GM23338 (cell line): ENCODE measurements around the gene RAB3IP. TPM values are rescaled to one million over a fixed set of nuclear protein-coding genes. Genes with fewer than 3 reads are reported as not detected.

Experiments used
- ATAC-seq: fragments of 200-7000 bp; cut with Tn5 transposase; 3 replicates; pipeline ENCODE4 v1.9.1; 2020
- DNase-seq: peaks from one replicate; pipeline ENCODE4 v3.0.0-alpha.2; 2015; ENCODE audit warnings: low spot score
- H2AFZ ChIP-seq: fragments of 200-600 bp; sonication (generic); 2 replicates; pipeline ENCODE4 v1.8.0; 2016; ENCODE audit warnings: antibody characterized with exemption, mild to moderate bottlenecking, moderate library complexity
- H3F3A ChIP-seq: fragments of 200-600 bp; sonication (generic); replicated peaks from 2 replicates; pipeline ENCODE4 v1.8.0; 2017; ENCODE audit warnings: antibody characterized with exemption, mixed run types, low read depth
- H3K27ac ChIP-seq: fragments of 200-600 bp; sonication (generic); 2 replicates; pipeline ENCODE4 v1.6.1; 2016; ENCODE audit warnings: low read depth
- H3K27me3 ChIP-seq: fragments of 200-600 bp; sonication (generic); 2 replicates; pipeline ENCODE4 v1.8.0; 2016; ENCODE audit warnings: mild to moderate bottlenecking, mixed run types, moderate library complexity; ENCODE audit not compliant: insufficient read depth
- H3K36me3 ChIP-seq: fragments of 200-600 bp; sonication (generic); 2 replicates; pipeline ENCODE4 v1.8.0; 2016; ENCODE audit warnings: mild to moderate bottlenecking; ENCODE audit not compliant: insufficient read depth
- H3K4me1 ChIP-seq: fragments of 200-600 bp; sonication (generic); 2 replicates; pipeline ENCODE4 v1.8.0; 2016; ENCODE audit warnings: mild to moderate bottlenecking, moderate library complexity; ENCODE audit not compliant: insufficient read depth
- H3K4me2 ChIP-seq: fragments of 200-600 bp; sonication (generic); 2 replicates; pipeline ENCODE4 v1.7.1; 2017; ENCODE audit warnings: mixed run types
- H3K4me3 ChIP-seq: fragments of 200-600 bp; sonication (generic); 2 replicates; pipeline ENCODE4 v1.6.1; 2016; ENCODE audit warnings: mixed run types
- H3K79me2 ChIP-seq: fragments of 200-600 bp; sonication (generic); replicated peaks from 2 replicates; pipeline ENCODE4 v1.8.0; 2017; ENCODE audit warnings: mild to moderate bottlenecking; ENCODE audit not compliant: insufficient read depth
- H3K9me2 ChIP-seq: fragments of 200-600 bp; sonication (generic); 2 replicates; pipeline ENCODE4 v1.8.0; 2017; ENCODE audit not compliant: insufficient read depth
- H4K20me1 ChIP-seq: fragments of 200-600 bp; sonication (generic); replicated peaks from 2 replicates; pipeline ENCODE4 v1.8.0; 2017; ENCODE audit warnings: mild to moderate bottlenecking; ENCODE audit not compliant: insufficient read depth
- H3K27ac Mint-ChIP-seq: 2 replicates; pipeline ENCODE4 v1.8.0; 2020; ENCODE audit warnings: inconsistent platforms, mild to moderate bottlenecking, moderate library complexity, mixed read lengths
- H3K27me3 Mint-ChIP-seq: 3 replicates; pipeline ENCODE4 v1.8.0; 2022; ENCODE audit warnings: low read depth, mild to moderate bottlenecking, moderate library complexity, mixed read lengths, inconsistent platforms; ENCODE audit not compliant: insufficient read depth, poor library complexity
- H3K36me3 Mint-ChIP-seq: 3 replicates; pipeline ENCODE4 v1.8.0; 2021; ENCODE audit warnings: low read depth, mild to moderate bottlenecking, inconsistent platforms, moderate library complexity, mixed read lengths
- H3K4me1 Mint-ChIP-seq: 3 replicates; pipeline ENCODE4 v1.8.0; 2020; ENCODE audit warnings: mild to moderate bottlenecking, inconsistent platforms, mixed read lengths
- H3K4me3 Mint-ChIP-seq: 3 replicates; pipeline ENCODE4 v1.8.0; 2021; ENCODE audit warnings: moderate library complexity, mild to moderate bottlenecking, inconsistent platforms, mixed read lengths
- H3K9me3 Mint-ChIP-seq: 3 replicates; pipeline ENCODE4 v1.8.0; 2020; ENCODE audit warnings: moderate library complexity, mild to moderate bottlenecking, inconsistent platforms, mixed read lengths
- CREB1 ChIP-seq: fragments of 250-450 bp; sonication (Bioruptor Pico); IDR thresholded peaks from 2 replicates; pipeline ENCODE4 v1.5.0; 2020; ENCODE audit warnings: low read depth, mild to moderate bottlenecking, moderate library complexity
- ETS1 ChIP-seq: IDR thresholded peaks from 2 replicates; pipeline ENCODE4 v1.6.1; 2016; ENCODE audit warnings: antibody characterized with exemption
- EZH2 ChIP-seq: fragments of 200-600 bp; sonication (generic); IDR thresholded peaks from one replicate; pipeline ENCODE4 v1.8.0; 2017; ENCODE audit warnings: antibody characterized with exemption, mild to moderate bottlenecking, low read depth; ENCODE audit not compliant: unreplicated experiment
- EZH2phosphoT487 ChIP-seq: fragments of 200-600 bp; sonication (generic); IDR thresholded peaks from one replicate; pipeline ENCODE4 v1.8.1; 2018; ENCODE audit warnings: antibody characterized with exemption; ENCODE audit not compliant: unreplicated experiment
- JUNB ChIP-seq: IDR thresholded peaks from one replicate; pipeline ENCODE4 v1.6.1; 2016; ENCODE audit warnings: antibody characterized with exemption; ENCODE audit not compliant: unreplicated experiment
- NANOG ChIP-seq: IDR thresholded peaks from 2 replicates; pipeline ENCODE4 v1.6.1; 2016; ENCODE audit warnings: antibody characterized with exemption, borderline replicate concordance
- POLR2AphosphoS5 ChIP-seq: IDR thresholded peaks from 2 replicates; pipeline ENCODE4 v1.6.1; 2016; ENCODE audit warnings: antibody characterized with exemption, low read depth
- REST ChIP-seq: IDR thresholded peaks from one replicate; pipeline ENCODE4 v1.6.1; 2018; ENCODE audit warnings: antibody characterized with exemption; ENCODE audit not compliant: unreplicated experiment
- STAT1 ChIP-seq: IDR thresholded peaks from one replicate; pipeline ENCODE4 v1.6.1; 2016; ENCODE audit warnings: antibody characterized with exemption; ENCODE audit not compliant: unreplicated experiment
- ZNF114 ChIP-seq: fragments of 250-450 bp; sonication (Bioruptor Pico); IDR thresholded peaks from 2 replicates; pipeline ENCODE4 v1.5.0; 2020; ENCODE audit warnings: mild to moderate bottlenecking, moderate library complexity
- ZNF331 ChIP-seq: fragments of 250-450 bp; sonication (Bioruptor Pico); IDR thresholded peaks from 2 replicates; pipeline ENCODE4 v1.5.0; 2020; ENCODE audit warnings: low read depth, mild to moderate bottlenecking, moderate library complexity
- ZNF462 ChIP-seq: fragments of 250-450 bp; sonication (Bioruptor Pico); IDR thresholded peaks from 2 replicates; pipeline ENCODE4 v1.5.0; 2020; ENCODE audit warnings: mild to moderate bottlenecking, moderate library complexity
- polyA plus RNA-seq: library from polyadenylated mRNA; unstranded; fragments of >200 nt; fragmentation: Nextera tagmentation; extraction: Ambion mirVana; gene quantifications from 2 replicates; pipeline ENCODE4 v1.2.1, GENCODE V29; 2016
- total RNA-seq: library from RNA; depleted of rRNA; stranded (reverse); fragments of >200 nt; shearing (Covaris generic); gene quantifications from 2 replicates; pipeline ENCODE4 v1.2.3, GENCODE V29; 2014
- TF ChIP-seq, protein P1 (sequence below), 2 experiments: fragments of 200-600 bp in 1 of 2; sonication (generic) in 1 of 2; conservative IDR thresholded peaks; 2 replicates each; pipeline versions ENCODE4 v1.5.1 to v1.6.1; 2016 to 2017; ENCODE audit warnings: antibody characterized with exemption in 2 of 2, low read depth in 2 of 2, mild to moderate bottlenecking in 2 of 2, moderate library complexity in 1 of 2

RAB3IP gene
- total and polyA plus RNA-seq, 2 experiments from 2014 or later = 48.6 TPM

DNA sequence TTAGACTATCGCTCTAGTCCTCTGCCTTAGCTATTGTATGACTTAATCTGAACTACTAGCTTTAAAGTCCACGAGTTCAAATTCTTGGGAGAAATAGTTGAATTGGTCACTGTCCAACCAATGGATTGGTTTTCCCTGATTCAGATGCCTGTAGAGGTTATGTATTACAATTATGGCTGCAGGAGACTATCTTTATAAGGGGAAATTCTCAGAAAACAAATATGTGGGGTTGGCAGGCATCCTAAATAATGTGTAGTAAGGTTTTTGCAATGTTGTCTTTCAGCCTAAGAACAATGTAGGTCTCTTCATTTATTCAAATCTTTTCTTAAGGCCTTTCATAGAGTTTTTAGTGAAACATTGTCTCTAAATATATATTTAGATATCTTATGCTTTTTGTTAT is 113.3 kb downstream of the RAB3IP start:
- Histone ChIP-seq H4K20me1 (no peaks in the 10 kb centered on the region), H3K79me2 (no peaks in the 10 kb centered on the region), H3K4me2 (no peak overlapping the region), H3K9me2 (no peaks in the 10 kb centered on the region), H3K27ac (no peak overlapping the region), H3K36me3 (peaks cover 7% of the 10 kb centered on the region; the same call in 1 of the 2 replicates), H3K4me1 (no peaks in the 10 kb centered on the region), H3F3A (no peaks in the 10 kb centered on the region), H3K4me3 (no peak overlapping the region), H2AFZ (no peak overlapping the region), H3K27me3 (no peaks in the 10 kb centered on the region)
- TF ChIP-seq ZNF462 (CRISPR knock-in tag) (no peak), STAT1 (no peak), REST (no peak), JUNB (no peak), CREB1 (no peak), EZH2phosphoT487 (no peak), ZNF114 (CRISPR knock-in tag) (no peak), ETS1 (no peak), NANOG (no peak), ZNF331 (no peak), EZH2 (no peak), POLR2AphosphoS5 (no peak)
- TF ChIP-seq, protein P1, sequence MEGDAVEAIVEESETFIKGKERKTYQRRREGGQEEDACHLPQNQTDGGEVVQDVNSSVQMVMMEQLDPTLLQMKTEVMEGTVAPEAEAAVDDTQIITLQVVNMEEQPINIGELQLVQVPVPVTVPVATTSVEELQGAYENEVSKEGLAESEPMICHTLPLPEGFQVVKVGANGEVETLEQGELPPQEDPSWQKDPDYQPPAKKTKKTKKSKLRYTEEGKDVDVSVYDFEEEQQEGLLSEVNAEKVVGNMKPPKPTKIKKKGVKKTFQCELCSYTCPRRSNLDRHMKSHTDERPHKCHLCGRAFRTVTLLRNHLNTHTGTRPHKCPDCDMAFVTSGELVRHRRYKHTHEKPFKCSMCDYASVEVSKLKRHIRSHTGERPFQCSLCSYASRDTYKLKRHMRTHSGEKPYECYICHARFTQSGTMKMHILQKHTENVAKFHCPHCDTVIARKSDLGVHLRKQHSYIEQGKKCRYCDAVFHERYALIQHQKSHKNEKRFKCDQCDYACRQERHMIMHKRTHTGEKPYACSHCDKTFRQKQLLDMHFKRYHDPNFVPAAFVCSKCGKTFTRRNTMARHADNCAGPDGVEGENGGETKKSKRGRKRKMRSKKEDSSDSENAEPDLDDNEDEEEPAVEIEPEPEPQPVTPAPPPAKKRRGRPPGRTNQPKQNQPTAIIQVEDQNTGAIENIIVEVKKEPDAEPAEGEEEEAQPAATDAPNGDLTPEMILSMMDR (conservative IDR thresholded peaks at IDR 0.05; ENCODE audit: low read depth in 2 of 2) = no peak
- H3K27me3 Mint-ChIP-seq = no peaks in the 10 kb centered on the region
- no peak overlapping the region for H3K27ac Mint-ChIP-seq
- no peaks in the 10 kb centered on the region for H3K4me1 Mint-ChIP-seq
- peaks cover 24% of the 10 kb centered on the region; the same call in 2 of the 3 replicates for H3K36me3 Mint-ChIP-seq
- DNase-seq (no peak), ATAC-seq (no peak)
- H3K4me3 Mint-ChIP-seq = no peak overlapping the region
- H3K9me3 Mint-ChIP-seq = peaks cover 39% of the 10 kb centered on the region; the same call in 2 of the 3 replicates
